A549 (cell line): Measurements from ENCODE around the gene MAP10. TPM values are rescaled to one million over a fixed set of nuclear protein-coding genes. Genes with fewer than 3 reads are reported as not detected.

Experiments used
- ATAC-seq, 2 experiments: fragments of 200-7000 bp in 1 of 2; fragments of >200 bp in 1 of 2; cut with Nextera tagmentation in 1 of 2; cut with Tn5 transposase in 1 of 2; 3 replicates each; pipeline versions ENCODE4 v1.8.0 to v1.9.1; 2018 to 2020; ENCODE audit warnings: mild to moderate bottlenecking in 1 of 2, moderate library complexity in 1 of 2
- CTCF ChIA-PET: fragments of 300-600 bp; sonication (Branson Sonifier 250); formaldehyde crosslinking; extraction: SDS; loops from one replicate; lab custom pipeline; 2021; ENCODE audit warnings: antibody characterized with exemption, inconsistent platforms; lab: Yijun Ruan, JAX
- POLR2A ChIA-PET: fragments of 350-600 bp; formaldehyde crosslinking; extraction: SDS; loops from one replicate; lab custom pipeline; 2021; ENCODE audit warnings: antibody characterized with exemption, inconsistent platforms; lab: Yijun Ruan, JAX
- DNase-seq, 2 experiments: peaks; one replicate each; pipeline versions ENCODE4 v3.0.0 to v3.0.0-alpha.2; 2011 to 2016; ENCODE audit warnings: low read depth in 1 of 2, low spot score in 1 of 2
- FAIRE-seq: peaks from 2 replicates; lab custom pipeline; 2011; peaks lifted over from hg19 to GRCh38; lab: Jason Lieb, UNC
- H3K27ac ChIP-seq, 2 experiments: fragments of >200 bp; sonication (Bioruptor Twin); formaldehyde crosslinking; 3 replicates each; pipeline ENCODE4 v1.5.1; 2016 to 2017
- H3K4me1 ChIP-seq: fragments of >200 bp; sonication (Bioruptor Twin); formaldehyde crosslinking; 3 replicates; pipeline ENCODE4 v1.6.1; 2016
- H3K4me2 ChIP-seq: fragments of >200 bp; sonication (Bioruptor Twin); formaldehyde crosslinking; 3 replicates; pipeline ENCODE4 v1.6.1; 2016
- H3K4me3 ChIP-seq: fragments of >200 bp; sonication (Bioruptor Twin); formaldehyde crosslinking; 3 replicates; pipeline ENCODE4 v1.5.1; 2016
- H3K9me3 ChIP-seq: fragments of >200 bp; sonication (Bioruptor Twin); formaldehyde crosslinking; 3 replicates; pipeline ENCODE4 v1.6.1; 2016
- BCL3 ChIP-seq: fragments of >200 bp; sonication (Bioruptor Twin); formaldehyde crosslinking; IDR thresholded peaks from 3 replicates; pipeline ENCODE4 v1.6.1; 2016
- BHLHE40 ChIP-seq: IDR thresholded peaks from 2 replicates; pipeline ENCODE4 v1.6.1; 2012; ENCODE audit warnings: low read depth, low read length, inconsistent platforms
- CHD2 ChIP-seq: fragments of 150-350 bp; IDR thresholded peaks from 2 replicates; pipeline ENCODE4 v1.6.1; 2014; ENCODE audit warnings: low read length; ENCODE audit not compliant: partially characterized antibody
- CHD4 ChIP-seq: fragments of 200-600 bp; sonication (generic); IDR thresholded peaks from 2 replicates; pipeline ENCODE4 v1.6.1; 2016; ENCODE audit warnings: antibody characterized with exemption, mild to moderate bottlenecking, borderline replicate concordance
- HES2 ChIP-seq: fragments of >200 bp; sonication (Bioruptor Twin); formaldehyde crosslinking; IDR thresholded peaks from 2 replicates; pipeline ENCODE4 v1.6.1; 2016
- HEYL ChIP-seq: fragments of 250-450 bp; sonication (Bioruptor Pico); IDR thresholded peaks from 2 replicates; pipeline ENCODE4 v1.8.0; 2021; ENCODE audit warnings: mild to moderate bottlenecking, moderate library complexity
- HMGXB4 ChIP-seq: fragments of 250-450 bp; sonication (Bioruptor Pico); IDR thresholded peaks from 2 replicates; pipeline ENCODE4 v1.5.0; 2021; ENCODE audit warnings: mild to moderate bottlenecking, moderate library complexity, borderline replicate concordance
- HOXA7 ChIP-seq: fragments of 250-450 bp; sonication (Bioruptor Pico); IDR thresholded peaks from 2 replicates; pipeline ENCODE4 v1.5.0; 2020; ENCODE audit warnings: mild to moderate bottlenecking, moderate library complexity
- HOXB13 ChIP-seq: fragments of 250-450 bp; sonication (Bioruptor Pico); IDR thresholded peaks from 2 replicates; pipeline ENCODE4 v1.5.0; 2020; ENCODE audit warnings: low read depth, mild to moderate bottlenecking, moderate library complexity
- KDM1A ChIP-seq: fragments of 200-600 bp; sonication (generic); IDR thresholded peaks from 2 replicates; pipeline ENCODE4 v1.6.1; 2016; ENCODE audit warnings: low read depth, mild to moderate bottlenecking
- MAFK ChIP-seq: fragments of 450-650 bp; IDR thresholded peaks from 2 replicates; pipeline ENCODE4 v1.6.1; 2014; ENCODE audit not compliant: partially characterized antibody
- MAX ChIP-seq: IDR thresholded peaks from 2 replicates; pipeline ENCODE4 v1.6.1; 2012
- NFE2L2 ChIP-seq: fragments of 150-350 bp; conservative IDR thresholded peaks from 2 replicates; pipeline ENCODE4 v1.6.1; 2014; ENCODE audit warnings: low read length
- NPAS2 ChIP-seq: fragments of 250-450 bp; sonication (Bioruptor Pico); IDR thresholded peaks from 2 replicates; pipeline ENCODE4 v1.8.0; 2022; ENCODE audit warnings: mild to moderate bottlenecking, moderate library complexity, borderline replicate concordance
- POLR2AphosphoS2 ChIP-seq: conservative IDR thresholded peaks from 2 replicates; pipeline ENCODE4 v1.6.1; 2012; ENCODE audit warnings: low read length, improper control_type of control experiment, inconsistent platforms
- RARB ChIP-seq: fragments of 250-450 bp; sonication (Bioruptor Pico); IDR thresholded peaks from 2 replicates; pipeline ENCODE4 v1.8.0; 2021; ENCODE audit warnings: mild to moderate bottlenecking, moderate library complexity
- REST ChIP-seq: fragments of 200-600 bp; sonication (generic); IDR thresholded peaks from 2 replicates; pipeline ENCODE4 v1.6.1; 2016; ENCODE audit warnings: antibody characterized with exemption, mild to moderate bottlenecking, moderate library complexity
- SMC3 ChIP-seq: fragments of >200 bp; sonication (Bioruptor Twin); formaldehyde crosslinking; IDR thresholded peaks from 3 replicates; pipeline ENCODE4 v1.6.1; 2018; ENCODE audit warnings: inconsistent platforms
- SREBF2 ChIP-seq: fragments of 450-650 bp; IDR thresholded peaks from 2 replicates; pipeline ENCODE4 v1.6.1; 2014; ENCODE audit warnings: mild to moderate bottlenecking, moderate library complexity
- ZC3H11A ChIP-seq: fragments of 450-650 bp; IDR thresholded peaks from 2 replicates; pipeline ENCODE4 v1.6.1; 2014; ENCODE audit warnings: antibody characterized with exemption, mild to moderate bottlenecking
- ZNF302 ChIP-seq: fragments of 250-450 bp; sonication (Bioruptor Pico); IDR thresholded peaks from 2 replicates; pipeline ENCODE4 v1.9.0; 2021; ENCODE audit warnings: inconsistent platforms, mild to moderate bottlenecking, moderate library complexity
- WGBS: methylation state at CpG from one replicate; pipeline ENCODE4 v1.1.6; 2017; ENCODE audit errors: missing lambda C conversion rate; 5-methylcytosine and 5-hydroxymethylcytosine counted together
- polyA plus RNA-seq, 4 experiments: library from polyadenylated mRNA; depleted of rRNA in 3 of 4; stranded (reverse); fragments of >200 nt; fragmentation: RNase III in 1 of 4; extraction: RNeasy Plus Mini Kit Qiagen cat#74134 plus additional on column Dnase treatment in 1 of 4; gene quantifications; 2 replicates in 3 of 4; 3 replicates in 1 of 4; pipeline ENCODE4 v1.2.3, GENCODE V29; 2011 to 2017

Gene MAP10
- polyA plus RNA-seq, 2 of the 4 experiments (the other 2 are of a cell fraction) = 2.1 to 2.4 TPM

GRCh38 chr1:232797856-232798510 lies 7.2 kb upstream of the MAP10 start:
- no peak for DNase-seq
- Histone ChIP-seq H3K9me3 (no peaks in the 10 kb centered on the region), H3K4me1 (peaks cover 8% of the 10 kb centered on the region), H3K4me3 (no peak overlapping the region), H3K27ac (no peak overlapping the region), H3K4me2 (no peak overlapping the region)
- ChIA-PET CTCF (interaction anchor here (0.6 kb wide), 1 partner anchor 128 kb away, joined by 3 read pairs; no protein-coding TSS in a partner anchor), POLR2A (no interaction called here)
- no peak for ATAC-seq
- WGBS = 65% methylated on average over 6 of the region's 6 CpGs
- TF ChIP-seq MAX = no peak
- TF ChIP-seq HOXA7 (CRISPR knock-in tag) = no peak
- no peak for TF ChIP-seq REST
- no peak for TF ChIP-seq NPAS2 (CRISPR knock-in tag)
- no peak for TF ChIP-seq SREBF2
- no peak for TF ChIP-seq BHLHE40
- no peak for TF ChIP-seq BCL3
- no peak for TF ChIP-seq RARB (CRISPR knock-in tag)
- no peak for TF ChIP-seq MAFK
- no peak for TF ChIP-seq ZC3H11A
- no peak for FAIRE-seq

GRCh38 chr1:232798920-232799319 lies 6.3 kb upstream of the MAP10 start:
- H3K4me1 ChIP-seq = peaks cover 3% of the 10 kb centered on the region
- no peaks in the 10 kb centered on the region for H3K9me3 ChIP-seq
- TF ChIP-seq SMC3 (no peak), KDM1A (no peak), POLR2AphosphoS2 (no peak), HMGXB4 (CRISPR knock-in tag) (no peak), ZNF302 (CRISPR knock-in tag) (no peak), CHD4 (no peak), HEYL (CRISPR knock-in tag) (no peak), HES2 (no peak), NFE2L2 (no peak), CHD2 (no peak), HOXB13 (CRISPR knock-in tag) (no peak)
- no peak for DNase-seq
- CTCF ChIA-PET = interaction anchor here (0.6 kb wide), 1 partner anchor 162 kb away, joined by 3 read pairs; no protein-coding TSS in a partner anchor
- H3K27ac ChIP-seq = no peak overlapping the region
- ATAC-seq = no peak
- H3K4me3 ChIP-seq = no peak overlapping the region
- 91% methylated on average over 2 of the region's 2 CpGs for WGBS
- no peak for FAIRE-seq
- H3K4me2 ChIP-seq = no peak overlapping the region
- POLR2A ChIA-PET = no interaction called here
